ENCODE measurements around the gene YPEL2.
A peak's percentile ranks its signal among the peaks of the same experiment; 100 is the strongest.

The YPEL2 gene

DNA sequence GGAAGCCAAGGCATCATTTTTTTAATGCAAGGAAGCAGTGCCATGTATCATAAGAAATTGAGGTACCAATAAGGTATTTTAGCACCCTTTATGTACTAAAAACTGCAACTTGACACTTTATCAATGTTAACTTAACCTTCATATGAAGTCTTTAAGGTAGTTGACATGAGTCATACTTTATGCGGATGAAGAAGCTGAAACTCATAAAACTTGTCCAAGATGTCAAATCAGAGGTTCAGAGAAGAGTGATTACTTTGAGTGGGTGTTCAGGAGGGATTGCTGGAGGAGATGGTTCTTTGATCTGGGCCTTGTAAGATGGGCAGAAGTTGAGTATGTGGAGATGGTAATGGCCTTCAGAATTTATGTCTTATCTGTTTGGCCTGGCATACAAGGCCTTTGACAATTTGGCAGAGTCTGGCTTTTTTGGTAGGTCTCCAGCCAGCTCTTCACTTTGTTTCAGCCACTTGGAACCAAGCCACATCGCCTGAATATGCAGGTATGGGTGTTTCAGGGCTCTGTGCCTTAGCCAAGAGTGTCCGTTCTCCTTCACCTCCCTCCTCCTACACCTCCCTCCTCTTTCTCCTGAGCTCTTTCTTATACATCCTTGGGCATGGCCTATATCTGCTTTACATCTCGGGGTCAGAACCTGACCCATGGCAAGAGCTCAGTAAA, 23.7 kb downstream of the YPEL2 start (continued):
- TF ChIP-seq, protein P1, sequence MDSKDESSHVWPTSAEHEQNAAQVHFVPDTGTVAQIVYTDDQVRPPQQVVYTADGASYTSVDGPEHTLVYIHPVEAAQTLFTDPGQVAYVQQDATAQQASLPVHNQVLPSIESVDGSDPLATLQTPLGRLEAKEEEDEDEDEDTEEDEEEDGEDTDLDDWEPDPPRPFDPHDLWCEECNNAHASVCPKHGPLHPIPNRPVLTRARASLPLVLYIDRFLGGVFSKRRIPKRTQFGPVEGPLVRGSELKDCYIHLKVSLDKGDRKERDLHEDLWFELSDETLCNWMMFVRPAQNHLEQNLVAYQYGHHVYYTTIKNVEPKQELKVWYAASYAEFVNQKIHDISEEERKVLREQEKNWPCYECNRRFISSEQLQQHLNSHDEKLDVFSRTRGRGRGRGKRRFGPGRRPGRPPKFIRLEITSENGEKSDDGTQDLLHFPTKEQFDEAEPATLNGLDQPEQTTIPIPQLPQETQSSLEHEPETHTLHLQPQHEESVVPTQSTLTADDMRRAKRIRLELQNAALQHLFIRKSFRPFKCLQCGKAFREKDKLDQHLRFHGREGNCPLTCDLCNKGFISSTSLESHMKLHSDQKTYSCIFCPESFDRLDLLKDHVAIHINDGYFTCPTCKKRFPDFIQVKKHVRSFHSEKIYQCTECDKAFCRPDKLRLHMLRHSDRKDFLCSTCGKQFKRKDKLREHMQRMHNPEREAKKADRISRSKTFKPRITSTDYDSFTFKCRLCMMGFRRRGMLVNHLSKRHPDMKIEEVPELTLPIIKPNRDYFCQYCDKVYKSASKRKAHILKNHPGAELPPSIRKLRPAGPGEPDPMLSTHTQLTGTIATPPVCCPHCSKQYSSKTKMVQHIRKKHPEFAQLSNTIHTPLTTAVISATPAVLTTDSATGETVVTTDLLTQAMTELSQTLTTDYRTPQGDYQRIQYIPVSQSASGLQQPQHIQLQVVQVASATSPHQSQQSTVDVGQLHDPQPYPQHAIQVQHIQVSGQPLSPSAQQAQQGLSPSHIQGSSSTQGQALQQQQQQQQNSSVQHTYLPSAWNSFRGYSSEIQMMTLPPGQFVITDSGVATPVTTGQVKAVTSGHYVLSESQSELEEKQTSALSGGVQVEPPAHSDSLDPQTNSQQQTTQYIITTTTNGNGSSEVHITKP (tag by site-specific recombination; IDR thresholded peaks at IDR 0.05) = 0 out of 2 replicates have a peak, but pooled peaks have one; percentile 12
- TF ChIP-seq, protein P2, sequence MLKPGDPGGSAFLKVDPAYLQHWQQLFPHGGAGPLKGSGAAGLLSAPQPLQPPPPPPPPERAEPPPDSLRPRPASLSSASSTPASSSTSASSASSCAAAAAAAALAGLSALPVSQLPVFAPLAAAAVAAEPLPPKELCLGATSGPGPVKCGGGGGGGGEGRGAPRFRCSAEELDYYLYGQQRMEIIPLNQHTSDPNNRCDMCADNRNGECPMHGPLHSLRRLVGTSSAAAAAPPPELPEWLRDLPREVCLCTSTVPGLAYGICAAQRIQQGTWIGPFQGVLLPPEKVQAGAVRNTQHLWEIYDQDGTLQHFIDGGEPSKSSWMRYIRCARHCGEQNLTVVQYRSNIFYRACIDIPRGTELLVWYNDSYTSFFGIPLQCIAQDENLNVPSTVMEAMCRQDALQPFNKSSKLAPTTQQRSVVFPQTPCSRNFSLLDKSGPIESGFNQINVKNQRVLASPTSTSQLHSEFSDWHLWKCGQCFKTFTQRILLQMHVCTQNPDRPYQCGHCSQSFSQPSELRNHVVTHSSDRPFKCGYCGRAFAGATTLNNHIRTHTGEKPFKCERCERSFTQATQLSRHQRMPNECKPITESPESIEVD (tag by site-specific recombination; IDR thresholded peaks at IDR 0.05) = peak; percentile 71
- TF ChIP-seq EGR2 (tag by site-specific recombination; IDR thresholded peaks at IDR 0.05; ENCODE audit: low read depth) (peak; percentile 71), ZNF629 (tag by site-specific recombination; IDR thresholded peaks at IDR 0.05) (peak; percentile 54; the same call in 1 of the 2 replicates), ZNF48 (tag by site-specific recombination; IDR thresholded peaks at IDR 0.05) (no peak), ZSCAN23 (tag by site-specific recombination; IDR thresholded peaks at IDR 0.05) (0 out of 2 replicates have a peak, but pooled peaks have one; percentile 28), SP7 (tag by site-specific recombination; IDR thresholded peaks at IDR 0.05) (peak; percentile 77), ZSCAN30 (tag by site-specific recombination; IDR thresholded peaks at IDR 0.05) (no peak)
- TF ChIP-seq, protein P3, sequence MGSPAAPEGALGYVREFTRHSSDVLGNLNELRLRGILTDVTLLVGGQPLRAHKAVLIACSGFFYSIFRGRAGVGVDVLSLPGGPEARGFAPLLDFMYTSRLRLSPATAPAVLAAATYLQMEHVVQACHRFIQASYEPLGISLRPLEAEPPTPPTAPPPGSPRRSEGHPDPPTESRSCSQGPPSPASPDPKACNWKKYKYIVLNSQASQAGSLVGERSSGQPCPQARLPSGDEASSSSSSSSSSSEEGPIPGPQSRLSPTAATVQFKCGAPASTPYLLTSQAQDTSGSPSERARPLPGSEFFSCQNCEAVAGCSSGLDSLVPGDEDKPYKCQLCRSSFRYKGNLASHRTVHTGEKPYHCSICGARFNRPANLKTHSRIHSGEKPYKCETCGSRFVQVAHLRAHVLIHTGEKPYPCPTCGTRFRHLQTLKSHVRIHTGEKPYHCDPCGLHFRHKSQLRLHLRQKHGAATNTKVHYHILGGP (tag by site-specific recombination; IDR thresholded peaks at IDR 0.05) = 0 out of 2 replicates have a peak, but pooled peaks have one; percentile 36
- TF ChIP-seq, protein P4, sequence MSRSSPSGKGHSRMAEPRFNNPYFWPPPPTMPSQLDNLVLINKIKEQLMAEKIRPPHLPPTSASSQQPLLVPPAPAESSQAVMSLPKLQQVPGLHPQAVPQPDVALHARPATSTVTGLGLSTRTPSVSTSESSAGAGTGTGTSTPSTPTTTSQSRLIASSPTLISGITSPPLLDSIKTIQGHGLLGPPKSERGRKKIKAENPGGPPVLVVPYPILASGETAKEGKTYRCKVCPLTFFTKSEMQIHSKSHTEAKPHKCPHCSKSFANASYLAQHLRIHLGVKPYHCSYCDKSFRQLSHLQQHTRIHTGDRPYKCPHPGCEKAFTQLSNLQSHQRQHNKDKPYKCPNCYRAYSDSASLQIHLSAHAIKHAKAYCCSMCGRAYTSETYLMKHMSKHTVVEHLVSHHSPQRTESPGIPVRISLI (tag by site-specific recombination; IDR thresholded peaks at IDR 0.05) = 0 out of 2 replicates have a peak, but pooled peaks have one; percentile 38
- TF ChIP-seq, protein P5, sequence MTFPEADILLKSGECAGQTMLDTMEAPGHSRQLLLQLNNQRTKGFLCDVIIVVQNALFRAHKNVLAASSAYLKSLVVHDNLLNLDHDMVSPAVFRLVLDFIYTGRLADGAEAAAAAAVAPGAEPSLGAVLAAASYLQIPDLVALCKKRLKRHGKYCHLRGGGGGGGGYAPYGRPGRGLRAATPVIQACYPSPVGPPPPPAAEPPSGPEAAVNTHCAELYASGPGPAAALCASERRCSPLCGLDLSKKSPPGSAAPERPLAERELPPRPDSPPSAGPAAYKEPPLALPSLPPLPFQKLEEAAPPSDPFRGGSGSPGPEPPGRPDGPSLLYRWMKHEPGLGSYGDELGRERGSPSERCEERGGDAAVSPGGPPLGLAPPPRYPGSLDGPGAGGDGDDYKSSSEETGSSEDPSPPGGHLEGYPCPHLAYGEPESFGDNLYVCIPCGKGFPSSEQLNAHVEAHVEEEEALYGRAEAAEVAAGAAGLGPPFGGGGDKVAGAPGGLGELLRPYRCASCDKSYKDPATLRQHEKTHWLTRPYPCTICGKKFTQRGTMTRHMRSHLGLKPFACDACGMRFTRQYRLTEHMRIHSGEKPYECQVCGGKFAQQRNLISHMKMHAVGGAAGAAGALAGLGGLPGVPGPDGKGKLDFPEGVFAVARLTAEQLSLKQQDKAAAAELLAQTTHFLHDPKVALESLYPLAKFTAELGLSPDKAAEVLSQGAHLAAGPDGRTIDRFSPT (tag by site-specific recombination; IDR thresholded peaks at IDR 0.05) = peak; percentile 53; the same call in 1 of the 2 replicates

DNA sequence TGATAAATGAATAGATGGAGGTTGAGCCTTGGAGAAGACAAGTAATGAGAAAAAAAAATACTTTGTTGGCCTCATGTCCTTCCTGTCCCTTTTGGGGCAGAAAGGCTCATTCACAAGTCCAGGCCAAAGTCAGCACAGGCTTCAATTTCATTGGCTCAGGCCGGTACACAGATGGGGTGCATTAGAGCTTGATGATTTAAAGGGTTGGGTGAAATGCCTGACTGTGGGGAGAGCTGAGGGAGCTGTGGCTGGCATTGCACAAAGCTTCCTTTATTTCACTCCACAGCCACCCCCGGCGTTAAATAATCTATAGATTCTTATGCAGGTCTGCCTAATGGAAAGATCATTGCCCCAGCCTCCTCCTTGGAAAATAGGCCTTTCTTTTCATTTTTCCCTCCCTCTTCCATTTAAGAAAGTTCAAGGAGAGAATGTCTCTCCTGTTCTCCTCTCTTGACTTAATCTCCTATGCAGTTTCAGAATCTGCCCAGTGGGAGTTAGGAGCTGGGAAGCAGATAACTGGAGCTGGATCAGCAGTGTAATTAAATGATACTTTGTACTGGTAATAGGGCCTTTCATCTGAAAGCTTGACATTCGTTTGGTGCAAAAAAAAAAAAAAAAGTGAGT, 24.4 kb downstream of the YPEL2 start:
- Histone ChIP-seq H3K4me3 (ENCODE audit: low read depth, low read length) (no peak overlapping the region), H3K9me3 (ENCODE audit: control insufficient read depth, insufficient read depth, low read depth, low read length) (no peaks in the 10 kb centered on the region), H3K4me1 (ENCODE audit: control insufficient read depth, insufficient read depth, low read length) (peaks cover 23% of the 10 kb centered on the region), H3K27ac (ENCODE audit: extremely low read depth, low read depth, low read length) (no peak overlapping the region), H3K36me3 (ENCODE audit: control insufficient read depth in 2 of 2, insufficient read depth in 1 of 2, low read length in 2 of 2) (no peaks in the 10 kb centered on the region; a peak in 1 of 3 replicates)
- ChIA-PET POLR2A (interaction anchor here (0.6 to 1.6 kb wide), 2 partner anchors 10 to 79 kb away, joined by 3 to 4 read pairs; no protein-coding TSS in a partner anchor), CTCF (interaction anchor here (0.6 to 2.7 kb wide), 5 partner anchors 10 to 86 kb away, joined by 3 to 12 read pairs (median 6); no protein-coding TSS in a partner anchor)
- no peak for TF ChIP-seq ZSCAN30 (tag by site-specific recombination; IDR thresholded peaks at IDR 0.05)
- TF ChIP-seq, protein P4 (tag by site-specific recombination; IDR thresholded peaks at IDR 0.05) = no peak
- no peak for TF ChIP-seq ZNF473 (tag by site-specific recombination; IDR thresholded peaks at IDR 0.05)
- no peak for TF ChIP-seq ZNF768 (tag by site-specific recombination; IDR thresholded peaks at IDR 0.05)
- TF ChIP-seq ZNF132 (tag by site-specific recombination; IDR thresholded peaks at IDR 0.05; ENCODE audit: borderline replicate concordance) = no peak
- TF ChIP-seq ZNF629 (tag by site-specific recombination; IDR thresholded peaks at IDR 0.05) = no peak
- TF ChIP-seq HOXD13 (CRISPR knock-in tag; IDR thresholded peaks at IDR 0.05; ENCODE audit: borderline replicate concordance) = no peak

All from HEK293 (cell line).